ENCODE data around the gene DCLK1.

Gene DCLK1

DNA sequence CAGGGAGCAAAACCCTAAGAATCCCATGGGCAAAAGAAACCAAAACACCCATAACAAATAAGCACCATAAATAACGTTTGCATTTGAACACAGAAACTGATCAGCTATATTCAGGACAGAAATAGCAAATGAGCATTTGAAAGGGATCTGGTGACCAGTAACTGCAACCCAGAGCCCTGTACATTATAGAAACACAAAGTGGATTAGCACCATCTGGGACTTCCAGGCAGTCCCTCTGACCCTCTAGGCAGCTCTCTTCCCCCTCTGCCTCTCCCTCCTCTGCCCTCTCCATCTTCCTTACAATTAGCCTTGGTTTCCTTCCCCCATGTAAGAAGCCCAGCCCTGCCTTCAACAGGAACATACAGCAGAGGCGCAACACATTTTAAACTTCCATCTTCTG lies 215.0 kb downstream of the DCLK1 start:
- H3K4me3 ChIP-seq (ENCODE audit: low read depth, low read length): no peak overlapping the region
- TF ChIP-seq, protein P1, sequence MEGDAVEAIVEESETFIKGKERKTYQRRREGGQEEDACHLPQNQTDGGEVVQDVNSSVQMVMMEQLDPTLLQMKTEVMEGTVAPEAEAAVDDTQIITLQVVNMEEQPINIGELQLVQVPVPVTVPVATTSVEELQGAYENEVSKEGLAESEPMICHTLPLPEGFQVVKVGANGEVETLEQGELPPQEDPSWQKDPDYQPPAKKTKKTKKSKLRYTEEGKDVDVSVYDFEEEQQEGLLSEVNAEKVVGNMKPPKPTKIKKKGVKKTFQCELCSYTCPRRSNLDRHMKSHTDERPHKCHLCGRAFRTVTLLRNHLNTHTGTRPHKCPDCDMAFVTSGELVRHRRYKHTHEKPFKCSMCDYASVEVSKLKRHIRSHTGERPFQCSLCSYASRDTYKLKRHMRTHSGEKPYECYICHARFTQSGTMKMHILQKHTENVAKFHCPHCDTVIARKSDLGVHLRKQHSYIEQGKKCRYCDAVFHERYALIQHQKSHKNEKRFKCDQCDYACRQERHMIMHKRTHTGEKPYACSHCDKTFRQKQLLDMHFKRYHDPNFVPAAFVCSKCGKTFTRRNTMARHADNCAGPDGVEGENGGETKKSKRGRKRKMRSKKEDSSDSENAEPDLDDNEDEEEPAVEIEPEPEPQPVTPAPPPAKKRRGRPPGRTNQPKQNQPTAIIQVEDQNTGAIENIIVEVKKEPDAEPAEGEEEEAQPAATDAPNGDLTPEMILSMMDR (IDR thresholded peaks at IDR 0.05; ENCODE audit: borderline replicate concordance, insufficient read depth, low read depth, low read length): no peak

DNA sequence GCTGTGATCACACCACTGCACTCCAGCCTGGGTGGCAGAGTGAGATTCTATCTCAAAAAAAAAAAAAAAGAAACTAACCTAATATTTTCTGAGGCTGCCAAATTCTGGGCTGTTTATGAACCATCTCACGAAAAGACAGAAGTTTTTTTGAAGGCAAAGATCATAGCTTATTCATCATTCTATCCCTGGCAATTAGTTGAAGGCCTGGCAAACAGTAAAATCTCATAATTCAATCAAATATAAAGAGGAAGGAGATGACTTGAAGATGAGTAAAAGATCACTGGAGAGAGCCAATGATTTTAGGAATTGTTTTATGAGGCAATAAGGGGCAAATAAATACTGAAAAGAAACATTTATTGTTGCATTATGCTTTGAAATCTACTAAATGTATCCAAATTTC lies 216.5 kb downstream of the DCLK1 start:
- H3K4me3 ChIP-seq (ENCODE audit: low read depth, low read length): no peak overlapping the region
- TF ChIP-seq, protein P1 (IDR thresholded peaks at IDR 0.05; ENCODE audit: borderline replicate concordance, insufficient read depth, low read depth, low read length): no peak

DNA sequence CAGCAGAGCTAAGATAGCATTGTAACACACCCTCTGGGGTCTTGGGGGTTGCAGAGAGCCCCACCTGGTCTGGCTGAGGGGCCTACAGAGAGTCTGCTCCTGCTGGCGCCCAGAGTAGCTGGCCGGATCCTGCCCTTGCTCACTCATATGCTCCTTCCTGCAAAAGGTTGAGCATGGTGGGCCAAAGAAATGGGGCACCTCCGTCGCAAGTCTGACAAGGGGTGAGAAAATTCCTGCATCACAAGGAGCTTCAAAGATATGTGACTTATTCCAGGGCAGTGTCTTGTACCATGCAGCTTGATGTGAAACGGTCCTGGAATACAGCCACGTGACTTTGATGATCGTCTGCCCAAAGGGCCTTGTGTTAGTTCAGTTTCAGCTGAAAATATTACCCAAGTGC lies 218.3 kb downstream of the DCLK1 start:
- no peak overlapping the region for H3K4me3 ChIP-seq (ENCODE audit: low read depth, low read length)
- TF ChIP-seq, protein P1 (IDR thresholded peaks at IDR 0.05; ENCODE audit: borderline replicate concordance, insufficient read depth, low read depth, low read length): no peak

DNA sequence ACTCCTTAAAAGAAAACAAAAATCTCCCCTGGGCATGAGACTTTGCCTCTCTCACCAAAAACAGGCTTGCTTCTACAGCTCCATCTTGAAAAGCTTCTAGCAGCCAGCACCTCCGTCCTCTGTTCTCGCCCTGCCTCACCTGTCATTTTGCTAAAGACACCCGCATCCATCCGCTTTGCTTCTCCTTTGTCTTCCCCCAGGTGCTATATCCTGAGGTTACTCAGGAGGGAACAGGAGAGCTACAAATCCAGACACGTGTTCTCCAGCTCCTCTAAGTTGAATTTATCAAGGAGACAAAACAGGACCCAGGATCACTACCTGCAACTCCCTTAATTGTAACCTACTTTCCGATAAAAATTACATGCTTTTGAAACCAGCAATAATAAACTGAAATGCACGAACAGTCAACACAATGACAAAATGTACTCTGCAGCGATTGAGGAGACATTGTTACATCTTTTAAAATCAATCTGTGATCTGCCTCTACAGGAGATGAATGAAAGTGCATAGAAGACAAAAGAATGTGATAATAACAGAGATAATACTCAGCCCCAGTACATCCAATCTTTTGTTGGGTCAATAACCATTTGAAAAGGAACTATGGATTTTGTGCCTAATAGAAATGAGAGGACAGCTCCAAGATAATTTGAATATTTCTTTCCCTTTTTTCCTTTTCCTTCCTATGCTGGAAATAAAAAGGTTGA lies 221.2 kb downstream of the DCLK1 start:
- TF ChIP-seq, protein P1 (IDR thresholded peaks at IDR 0.05; ENCODE audit: borderline replicate concordance, insufficient read depth, low read depth, low read length): no peak
- no peak overlapping the region for H3K4me3 ChIP-seq (ENCODE audit: low read depth, low read length)

DNA sequence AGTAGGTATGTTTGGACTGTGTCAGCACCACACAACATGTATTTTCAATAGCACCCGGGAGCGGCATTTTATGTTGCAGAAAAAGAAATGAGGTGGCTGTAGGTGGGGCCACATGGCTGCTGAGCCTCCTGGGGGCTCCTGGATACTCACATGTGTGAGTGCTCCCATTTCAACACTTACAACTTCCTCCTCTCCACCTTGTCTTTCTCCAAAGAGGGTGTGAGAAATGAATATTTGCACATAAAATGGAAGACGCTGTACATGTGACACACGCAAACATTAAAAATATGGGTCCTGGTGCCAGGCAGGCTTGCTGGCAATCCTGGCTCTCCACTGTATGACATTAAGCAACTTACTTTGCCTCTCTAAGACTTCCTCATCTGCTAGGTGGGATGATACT lies 222.1 kb downstream of the DCLK1 start:
- H3K4me3 ChIP-seq (ENCODE audit: low read depth, low read length): no peak overlapping the region
- TF ChIP-seq, protein P1 (IDR thresholded peaks at IDR 0.05; ENCODE audit: borderline replicate concordance, insufficient read depth, low read depth, low read length): no peak

DNA sequence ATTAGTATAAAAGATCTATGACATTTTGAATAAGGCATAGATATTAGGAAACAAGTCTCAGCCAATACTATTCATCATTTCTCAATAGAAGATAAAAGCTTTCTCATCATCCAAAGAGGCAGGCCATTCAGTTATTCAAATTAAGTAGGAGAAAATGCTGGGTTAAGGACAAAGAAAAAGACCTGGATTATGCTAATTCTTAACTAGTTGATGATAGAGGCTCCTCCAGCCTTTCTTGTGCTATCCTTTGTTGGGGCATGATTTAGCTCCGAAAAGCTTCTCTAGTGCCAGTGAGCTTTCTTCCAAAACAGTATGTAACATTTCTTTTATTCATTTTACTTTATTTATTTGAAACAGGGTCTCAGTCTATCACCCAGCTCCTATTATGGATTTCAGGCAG lies 223.0 kb downstream of the DCLK1 start:
- TF ChIP-seq, protein P1 (IDR thresholded peaks at IDR 0.05; ENCODE audit: borderline replicate concordance, insufficient read depth, low read depth, low read length): no peak
- H3K4me3 ChIP-seq (ENCODE audit: low read depth, low read length): no peak overlapping the region

DNA sequence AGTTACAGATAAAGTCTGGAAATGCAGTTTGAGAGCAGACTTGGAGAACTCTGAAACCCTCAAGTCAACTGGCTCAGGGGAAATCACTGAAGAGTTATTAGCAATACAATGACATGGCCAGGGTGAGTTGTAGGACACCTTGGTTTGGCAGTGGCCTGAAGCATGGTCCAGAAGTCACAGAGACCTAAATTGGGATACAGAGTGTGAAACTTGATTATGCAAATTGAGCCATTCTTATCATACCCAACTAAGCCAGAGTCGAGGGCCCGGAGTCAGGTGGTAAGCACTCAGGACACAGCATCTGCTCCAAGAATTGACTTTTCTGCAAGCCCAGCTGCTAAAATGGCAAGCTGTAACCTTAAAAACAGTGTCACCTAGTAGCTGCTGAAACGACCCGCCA lies 224.5 kb downstream of the DCLK1 start:
- TF ChIP-seq, protein P1 (IDR thresholded peaks at IDR 0.05; ENCODE audit: borderline replicate concordance, insufficient read depth, low read depth, low read length): no peak

More for the DNA sequence above, 224.5 kb downstream of the DCLK1 start:
- H3K4me3 ChIP-seq (ENCODE audit: low read depth, low read length): no peak overlapping the region
